HG03521 (cell line): ENCODE measurements around the gene FOSL1.

Experiments used
- ATAC-seq: cut with Tn5 transposase; IDR thresholded peaks from one replicate; pipeline ENCODE4 v1.9.1; 2021; ENCODE audit warnings: mild to moderate bottlenecking, moderate library complexity; ENCODE audit not compliant: unreplicated experiment

FOSL1 gene

GRCh38 chr11:65919573-65920371 is 19.6 kb upstream of the FOSL1 start:
- peak; percentile 31 for ATAC-seq

GRCh38 chr11:65919141-65919572 is 19.0 kb upstream of the FOSL1 start, which contains the start of gene DRAP1:
TSS of gene DRAP1 (plus strand) at chr11:65919426. CDS start at chr11:65919502, 76 bp downstream.
- ATAC-seq: peak; percentile 80

DNA sequence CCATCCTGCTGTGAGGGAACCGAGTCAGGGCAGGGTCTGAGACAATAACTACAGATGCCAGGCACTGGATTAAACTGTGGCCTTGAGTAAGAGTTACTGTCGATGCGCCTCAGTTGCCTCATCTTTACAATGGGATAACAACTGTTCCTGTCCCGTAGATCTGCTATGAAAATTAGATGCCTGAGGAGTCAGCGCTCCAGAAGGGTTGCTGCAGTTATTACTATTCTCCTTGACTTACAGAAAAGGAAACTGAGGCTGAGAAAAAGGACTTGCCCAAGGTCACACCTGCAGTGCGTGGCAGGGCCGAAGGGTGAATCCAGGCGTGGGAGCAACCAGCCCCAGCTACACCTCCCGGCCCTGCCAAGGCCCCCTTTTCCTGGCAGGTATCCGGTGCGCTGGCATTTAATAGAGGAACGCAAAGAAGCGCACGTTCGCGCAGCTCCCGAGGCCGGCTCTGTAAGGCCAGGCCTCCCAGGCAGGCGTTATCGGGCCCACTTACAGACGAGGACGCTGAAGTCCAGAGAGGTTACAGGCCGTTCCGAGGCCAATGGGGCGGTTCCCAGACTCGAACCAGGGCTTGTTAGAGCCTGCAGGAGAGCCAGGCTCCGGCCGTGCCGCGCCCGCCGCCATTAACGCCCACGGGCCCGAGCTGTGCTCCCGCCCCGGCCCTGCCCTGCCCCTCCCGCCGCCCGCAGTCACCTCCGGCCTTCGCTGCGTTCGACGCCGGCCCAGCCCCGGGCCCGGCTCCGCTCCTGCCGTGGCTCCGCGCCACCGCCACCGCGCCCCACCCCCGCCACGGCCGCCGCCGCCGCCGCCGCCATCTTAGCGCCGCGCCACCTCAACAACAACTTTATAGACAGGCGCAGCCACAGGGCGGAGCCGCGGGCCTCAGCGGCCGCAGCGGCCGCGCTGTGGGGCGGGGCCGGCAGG is 18.3 kb upstream of the FOSL1 start, which contains the start of gene C11orf68:
Gene C11orf68 (minus strand): TSS at position 852 of the 930 bp plus-strand sequence. CDS start 31 bp downstream, at position 821.
- peak; percentile 54 for ATAC-seq

DNA sequence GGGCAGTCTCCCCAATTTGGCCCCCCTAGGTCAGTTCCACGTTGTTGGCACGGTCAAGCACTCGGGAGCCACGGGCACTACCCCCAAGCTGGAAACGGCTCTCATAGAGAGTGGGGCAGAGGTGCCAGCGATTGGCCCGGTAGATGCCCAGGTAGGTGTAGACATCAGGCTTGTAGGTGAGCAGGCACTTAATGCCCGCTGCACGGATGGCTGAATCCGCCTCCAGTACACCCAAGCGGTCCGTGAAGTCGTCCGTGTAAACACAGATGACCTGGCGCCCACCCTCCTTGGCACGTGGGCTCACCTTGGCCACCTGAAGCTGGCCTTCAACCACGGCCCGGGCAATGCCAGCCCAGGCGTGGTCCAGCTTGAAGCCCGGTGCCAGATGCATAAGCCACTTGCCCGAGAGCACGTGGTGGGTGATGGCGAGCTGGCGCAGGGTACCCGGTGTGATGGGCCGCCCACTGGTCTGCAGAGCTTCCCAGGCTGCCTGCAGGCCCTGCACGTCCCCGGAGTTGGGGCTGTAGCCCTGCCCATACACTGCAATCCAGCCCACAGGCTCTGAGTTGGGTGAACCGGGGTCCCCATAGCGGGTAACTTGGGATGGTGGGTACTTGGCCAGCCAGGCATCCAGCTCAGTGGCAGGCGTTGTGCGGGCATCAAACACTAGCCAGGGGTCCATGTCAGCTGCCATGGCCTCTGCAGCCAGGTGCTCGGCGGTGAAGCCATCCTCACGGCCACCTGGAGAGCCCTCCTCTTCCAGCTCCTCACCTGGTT is 17.4 kb upstream of the FOSL1 start:
- ATAC-seq: no peak

GRCh38 chr11:65917077-65917433 is 16.9 kb upstream of the FOSL1 start:
- no peak for ATAC-seq

- ATAC-seq: no peak
These were observed 16.2 kb upstream of the FOSL1 start for GRCh38 chr11:65916391-65916790.

- no peak for ATAC-seq
These were observed 15.6 kb upstream of the FOSL1 start for GRCh38 chr11:65915821-65916251.

GRCh38 chr11:65915101-65915820 is 15.1 kb upstream of the FOSL1 start:
- ATAC-seq: no peak

DNA sequence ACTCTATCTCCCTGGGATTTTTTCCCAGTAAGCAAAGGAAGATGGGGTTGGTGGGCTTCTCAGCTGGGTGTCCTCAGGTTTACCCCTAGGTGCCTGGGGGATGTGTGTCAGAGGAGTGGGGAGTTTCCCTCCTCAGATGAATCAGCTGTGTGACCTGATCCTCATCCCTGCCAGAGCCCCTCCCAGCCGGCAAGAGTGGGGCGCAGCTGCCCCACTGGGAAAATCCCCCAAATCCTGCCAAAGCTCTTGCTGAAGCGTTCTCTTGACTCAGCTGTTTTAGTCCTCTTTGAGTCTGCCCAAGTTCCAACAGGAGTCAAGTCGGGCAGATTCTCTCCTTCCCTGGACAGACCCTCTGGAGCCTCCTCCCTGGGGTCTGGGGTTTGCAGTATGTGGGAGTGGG is 12.7 kb upstream of the FOSL1 start:
- no peak for ATAC-seq

GRCh38 chr11:65911682-65912568 is 11.7 kb upstream of the FOSL1 start:
- no peak for ATAC-seq

DNA sequence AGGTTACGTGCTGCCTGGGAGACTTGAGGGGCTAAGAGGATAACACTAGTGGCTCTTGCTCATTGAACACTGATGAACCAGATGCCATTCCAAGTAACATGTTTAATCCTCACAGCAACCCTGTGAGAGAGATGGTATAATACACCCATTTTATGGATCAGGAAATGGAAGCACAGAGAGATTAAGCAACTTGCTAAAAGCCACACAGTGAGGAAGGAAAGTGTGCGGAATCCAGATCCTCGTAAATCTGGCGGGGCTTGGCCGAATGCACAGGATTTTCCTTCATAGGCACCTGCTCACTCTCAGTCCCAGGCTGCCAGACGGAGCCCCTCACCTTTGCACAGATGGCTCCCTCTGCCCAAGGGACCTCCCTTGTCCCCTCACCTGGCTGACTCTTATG is 7.7 kb upstream of the FOSL1 start:
- no peak for ATAC-seq

GRCh38 chr11:65906602-65907001 is 6.4 kb upstream of the FOSL1 start:
- no peak for ATAC-seq

DNA sequence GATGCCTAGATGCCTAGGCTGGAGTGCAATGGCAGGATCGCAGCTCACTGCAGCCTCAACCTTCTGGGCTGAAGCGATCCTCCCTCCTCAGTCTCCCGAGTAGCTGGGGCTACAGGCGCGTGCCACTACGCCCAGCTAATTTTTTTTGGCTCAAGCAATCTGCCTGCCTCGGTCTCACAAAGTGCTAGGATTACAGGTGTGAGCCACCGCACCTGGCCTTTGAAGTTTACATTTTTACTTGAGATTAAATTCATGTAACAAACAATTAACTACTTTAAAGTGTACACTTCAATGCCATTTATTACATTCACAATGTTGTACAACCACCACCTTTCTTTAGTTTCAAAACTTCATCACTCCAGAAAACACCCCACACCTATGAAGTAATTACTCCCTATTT is 3.5 kb upstream of the FOSL1 start:
- ATAC-seq: no peak

DNA sequence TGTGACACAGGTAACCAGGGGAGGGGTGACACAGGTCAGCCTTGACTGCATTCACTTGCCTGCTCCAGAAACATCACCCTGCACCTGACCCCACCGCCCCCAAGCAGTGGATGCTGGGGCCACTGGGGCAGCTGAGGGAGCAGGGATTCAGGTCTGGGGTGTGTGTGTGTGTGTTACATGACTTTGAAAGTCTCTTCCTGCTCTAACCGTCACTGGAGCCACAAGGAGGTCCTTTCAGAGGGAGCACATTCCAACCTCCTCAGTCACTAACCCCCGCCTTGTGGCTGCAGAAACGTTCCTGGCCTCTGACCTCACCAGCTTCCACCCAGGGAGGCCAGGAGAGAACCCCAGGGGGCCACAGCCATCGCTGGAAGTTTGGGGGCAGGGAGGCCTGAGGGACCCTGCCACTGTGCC is 2.9 kb upstream of the FOSL1 start:
- ATAC-seq: no peak

- ATAC-seq: no peak
These were observed 652 bp upstream of the FOSL1 start for GRCh38 chr11:65900899-65901180.

- no peak for ATAC-seq
These were observed 648 bp downstream of the FOSL1 start for GRCh38 chr11:65899356-65900124.

- no peak for ATAC-seq
These were observed 1.4 kb downstream of the FOSL1 start for GRCh38 chr11:65898656-65899355.

DNA sequence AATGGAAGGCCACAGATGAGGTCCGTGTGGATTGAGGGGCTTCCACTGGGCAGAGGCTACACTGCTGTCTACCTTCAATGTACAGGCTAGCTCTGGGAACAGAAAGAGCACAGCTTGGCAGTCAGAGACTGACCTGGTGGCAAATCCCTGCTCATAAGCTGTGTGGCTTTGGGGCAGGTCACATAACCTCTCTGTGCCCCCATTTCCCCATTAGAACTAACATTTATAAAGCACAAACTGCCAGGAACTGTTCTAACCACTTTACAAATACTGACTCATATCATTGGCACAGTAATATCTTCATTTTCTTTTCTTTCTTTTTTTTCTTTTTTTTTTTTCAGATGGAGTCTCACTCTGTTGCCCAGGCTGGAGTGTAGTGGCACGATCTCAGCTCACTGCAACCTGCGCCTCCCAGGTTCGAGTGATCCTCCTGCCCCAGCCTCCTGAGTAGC is 3.1 kb downstream of the FOSL1 start:
- no peak for ATAC-seq
